Measurements from ENCODE around the gene HRAS.

HRAS gene

GRCh38 chr11:555227-555779, 19.9 kb upstream of the HRAS start:
- Histone ChIP-seq H3K4me3 (ENCODE audit: low read depth, low read length) (peak overlapping the region; percentile 65), H3K36me3 (no peaks in the 10 kb centered on the region), H3K27me3 (ENCODE audit: insufficient read depth, low read depth, severe bottlenecking) (peaks cover 19% of the 10 kb centered on the region)

DNA sequence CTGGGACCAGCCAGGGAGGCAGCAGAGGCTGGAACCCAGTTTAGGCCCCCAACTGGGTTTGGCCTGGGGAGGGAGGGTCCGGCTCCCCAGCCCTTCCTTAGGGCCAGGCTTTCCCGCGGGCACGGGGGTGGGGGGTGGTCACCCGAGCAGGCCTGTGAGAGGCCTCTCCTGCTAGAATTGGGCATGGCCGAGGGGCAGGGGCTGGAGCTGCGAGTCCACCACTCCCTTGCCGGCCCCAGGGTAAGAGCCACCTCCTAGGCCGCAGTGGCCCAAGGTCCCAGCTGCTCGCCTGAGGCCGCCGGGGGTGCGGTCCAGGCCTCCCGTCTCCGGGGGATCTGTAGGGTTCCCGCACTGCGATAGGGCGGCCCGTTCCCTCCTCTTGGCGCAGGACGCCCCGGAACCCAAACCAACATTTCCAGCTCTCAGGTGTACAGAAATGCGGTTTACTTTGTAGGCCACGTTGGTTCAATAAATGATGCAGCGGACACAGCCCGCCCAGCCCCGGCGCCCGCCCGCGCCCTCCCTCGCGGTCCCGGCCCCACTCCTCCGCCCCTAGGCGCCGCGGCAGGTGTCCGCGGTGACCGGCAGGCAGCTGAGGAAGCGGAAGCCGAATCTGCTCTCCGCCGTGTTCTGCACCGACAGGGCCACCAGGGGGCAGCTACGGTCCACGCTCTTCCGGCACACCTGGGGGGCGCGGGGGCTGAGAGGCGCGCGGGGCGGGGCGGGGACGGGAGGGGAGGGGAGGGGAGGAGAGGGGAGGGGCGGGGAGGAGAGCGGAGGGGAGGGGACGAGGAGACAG, 19.3 kb upstream of the HRAS start:
- H3K4me3 ChIP-seq (ENCODE audit: low read depth, low read length): peak overlapping the region; percentile 65
- H3K9me3 ChIP-seq (ENCODE audit: severe bottlenecking): no peaks in the 10 kb centered on the region
- no peak overlapping the region for H3K27ac ChIP-seq
- TF ChIP-seq, protein P1, sequence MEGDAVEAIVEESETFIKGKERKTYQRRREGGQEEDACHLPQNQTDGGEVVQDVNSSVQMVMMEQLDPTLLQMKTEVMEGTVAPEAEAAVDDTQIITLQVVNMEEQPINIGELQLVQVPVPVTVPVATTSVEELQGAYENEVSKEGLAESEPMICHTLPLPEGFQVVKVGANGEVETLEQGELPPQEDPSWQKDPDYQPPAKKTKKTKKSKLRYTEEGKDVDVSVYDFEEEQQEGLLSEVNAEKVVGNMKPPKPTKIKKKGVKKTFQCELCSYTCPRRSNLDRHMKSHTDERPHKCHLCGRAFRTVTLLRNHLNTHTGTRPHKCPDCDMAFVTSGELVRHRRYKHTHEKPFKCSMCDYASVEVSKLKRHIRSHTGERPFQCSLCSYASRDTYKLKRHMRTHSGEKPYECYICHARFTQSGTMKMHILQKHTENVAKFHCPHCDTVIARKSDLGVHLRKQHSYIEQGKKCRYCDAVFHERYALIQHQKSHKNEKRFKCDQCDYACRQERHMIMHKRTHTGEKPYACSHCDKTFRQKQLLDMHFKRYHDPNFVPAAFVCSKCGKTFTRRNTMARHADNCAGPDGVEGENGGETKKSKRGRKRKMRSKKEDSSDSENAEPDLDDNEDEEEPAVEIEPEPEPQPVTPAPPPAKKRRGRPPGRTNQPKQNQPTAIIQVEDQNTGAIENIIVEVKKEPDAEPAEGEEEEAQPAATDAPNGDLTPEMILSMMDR (IDR thresholded peaks at IDR 0.05; ENCODE audit: low read depth, low read length): peak; percentile 79
- no peaks in the 10 kb centered on the region for H3K36me3 ChIP-seq
- peak; percentile 81 for DNase-seq
- peaks cover 19% of the 10 kb centered on the region for H3K27me3 ChIP-seq (ENCODE audit: insufficient read depth, low read depth, severe bottlenecking)

More at GRCh38 chr11:555227-555779, 19.9 kb upstream of the HRAS start:
- TF ChIP-seq, protein P1 (IDR thresholded peaks at IDR 0.05; ENCODE audit: low read depth, low read length): no peak
- DNase-seq: no peak
- Histone ChIP-seq H3K27ac (no peak overlapping the region), H3K9me3 (ENCODE audit: severe bottlenecking) (no peaks in the 10 kb centered on the region)

DNA sequence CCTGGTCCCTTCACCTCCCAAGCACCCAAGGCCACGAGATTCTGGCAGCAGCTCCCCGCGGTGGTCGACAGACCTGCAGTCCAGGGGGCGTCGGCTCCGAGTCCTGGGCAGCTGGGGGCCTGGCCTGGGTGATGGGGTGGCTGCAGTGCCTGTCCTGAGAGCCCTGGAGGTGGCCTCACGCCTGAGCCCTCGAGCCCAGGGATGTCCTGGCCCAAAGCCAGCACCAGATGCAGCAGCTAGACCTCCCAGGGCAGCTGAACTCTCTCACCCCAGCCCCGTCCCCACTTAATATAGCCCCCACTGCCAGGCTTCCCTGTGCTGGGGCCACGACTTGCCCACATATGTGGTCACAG, 18.6 kb upstream of the HRAS start:
- TF ChIP-seq, protein P1 (IDR thresholded peaks at IDR 0.05; ENCODE audit: low read depth, low read length): no peak
- Histone ChIP-seq H3K27ac (no peak overlapping the region), H3K27me3 (ENCODE audit: insufficient read depth, low read depth, severe bottlenecking) (peaks cover 19% of the 10 kb centered on the region), H3K36me3 (no peaks in the 10 kb centered on the region), H3K9me3 (ENCODE audit: severe bottlenecking) (no peaks in the 10 kb centered on the region), H3K4me3 (ENCODE audit: low read depth, low read length) (no peak overlapping the region)
- DNase-seq: no peak

DNA sequence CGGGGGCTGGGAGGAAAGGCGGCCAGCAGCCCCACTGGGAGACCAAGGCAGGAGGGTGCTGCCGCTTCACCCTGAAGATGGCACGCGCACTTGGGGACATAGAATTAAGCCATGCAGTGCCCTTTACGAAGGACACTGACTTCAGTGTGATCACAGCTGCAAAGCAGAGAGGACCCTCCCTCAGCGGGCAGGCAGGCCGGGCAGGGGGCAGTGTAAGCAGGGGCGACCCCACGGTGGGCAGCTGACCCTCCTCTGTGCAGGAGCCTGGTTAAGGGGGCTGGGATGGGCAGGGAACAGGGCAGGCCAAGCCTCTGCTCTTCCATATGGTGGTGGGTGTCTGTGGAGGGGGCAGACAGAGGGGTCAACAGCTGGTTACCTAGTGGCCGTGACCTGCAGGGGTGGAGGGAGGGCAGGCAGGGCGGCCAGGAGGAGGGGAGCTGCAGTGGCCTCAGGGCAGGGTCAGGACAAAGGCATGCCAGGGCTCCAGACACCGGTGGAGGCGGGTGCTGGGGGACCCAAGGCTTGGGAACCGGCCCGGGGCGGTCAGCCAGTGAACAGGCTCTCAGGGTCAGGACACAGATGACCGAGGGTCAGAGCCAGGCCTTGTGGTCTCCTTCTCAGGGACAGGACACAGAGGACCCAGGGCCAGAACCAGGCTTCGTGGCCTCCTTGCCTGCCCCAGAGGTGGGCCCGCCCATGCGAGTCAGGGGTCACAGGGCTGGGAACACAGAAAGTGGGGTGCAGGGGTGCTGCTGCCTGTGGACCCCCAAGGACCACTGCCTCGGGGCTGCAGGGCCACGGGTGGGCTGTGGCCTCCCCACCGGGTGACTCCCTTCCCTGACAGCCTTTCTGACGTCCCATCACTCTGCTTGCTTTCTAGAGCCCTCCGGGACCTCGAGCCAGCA, 18.0 kb upstream of the HRAS start:
- Histone ChIP-seq H3K27me3 (ENCODE audit: insufficient read depth, low read depth, severe bottlenecking) (peaks cover 19% of the 10 kb centered on the region), H3K9me3 (ENCODE audit: severe bottlenecking) (no peaks in the 10 kb centered on the region), H3K27ac (no peak overlapping the region), H3K4me3 (ENCODE audit: low read depth, low read length) (no peak overlapping the region), H3K36me3 (no peaks in the 10 kb centered on the region)
- DNase-seq: no peak
- TF ChIP-seq, protein P1 (IDR thresholded peaks at IDR 0.05; ENCODE audit: low read depth, low read length): no peak

- no peak for DNase-seq
- Histone ChIP-seq H3K36me3 (no peaks in the 10 kb centered on the region), H3K27ac (no peak overlapping the region), H3K4me3 (ENCODE audit: low read depth, low read length) (no peak overlapping the region), H3K9me3 (ENCODE audit: severe bottlenecking) (no peaks in the 10 kb centered on the region), H3K27me3 (ENCODE audit: insufficient read depth, low read depth, severe bottlenecking) (peaks cover 13% of the 10 kb centered on the region)
- TF ChIP-seq, protein P1 (IDR thresholded peaks at IDR 0.05; ENCODE audit: low read depth, low read length): no peak
These were observed 16.2 kb upstream of the HRAS start for GRCh38 chr11:551596-551995.

Data from WERI-Rb-1 (cell line).